H1 (cell line): ENCODE measurements around the gene SPOPL. TPM values are rescaled to one million over a fixed set of nuclear protein-coding genes. Genes with fewer than 3 reads are reported as not detected.

Experiments
- ASH2L ChIP-seq: fragments of 200-600, 300-600 bp; sonication (generic); IDR thresholded peaks from one replicate; pipeline ENCODE4 v1.7.1; 2017; ENCODE audit warnings: low read length
- MAFK ChIP-seq: IDR thresholded peaks from 2 replicates; pipeline ENCODE4 v1.6.1; 2012; ENCODE audit warnings: low read depth, mild to moderate bottlenecking, improper control_type of control experiment, low read length
- polyA plus RNA-seq, 7 experiments: library from polyadenylated mRNA; depleted of rRNA in 3 of 7; stranded (reverse) in 5 of 7; unstranded in 2 of 7; fragments of >200 nt in 5 of 7; fragments of 200-250 nt in 2 of 7; gene quantifications; 1 replicate in 5 of 7; 2 replicates in 1 of 7; 4 replicates in 1 of 7; pipeline versions ENCODE4 v1.2.1 to v1.2.3, GENCODE V29; 2011 to 2013; ENCODE audit warnings: missing spikeins in 2 of 7, mixed read lengths in 2 of 7
- total RNA-seq: library from RNA; stranded (reverse); fragmentation: NEBNext Ultra II Directional; extraction: Animal tissue kit (Norgen Biotek cat#: 25700); gene quantifications from 2 replicates; pipeline ENCODE4 v1.2.1, GENCODE V29; 2021
- TF ChIP-seq, protein P1 (sequence below), 3 experiments: IDR thresholded peaks; 1 replicate in 2 of 3; 2 replicates in 1 of 3; pipeline versions ENCODE4 v1.5.1 to v1.6.1; 2011; ENCODE audit warnings: low read length in 3 of 3, mild to moderate bottlenecking in 3 of 3, inconsistent platforms in 2 of 3, low read depth in 1 of 3, moderate library complexity in 1 of 3; ENCODE audit not compliant: insufficient read depth in 1 of 3; ENCODE audit errors: control extremely low read depth in 1 of 3

The SPOPL gene
- total and polyA plus RNA-seq, 2 of the 8 experiments (the other 6 are each of a cell fraction or from before 2014, with no cell fraction given): 1.9 to 14.5 TPM

DNA sequence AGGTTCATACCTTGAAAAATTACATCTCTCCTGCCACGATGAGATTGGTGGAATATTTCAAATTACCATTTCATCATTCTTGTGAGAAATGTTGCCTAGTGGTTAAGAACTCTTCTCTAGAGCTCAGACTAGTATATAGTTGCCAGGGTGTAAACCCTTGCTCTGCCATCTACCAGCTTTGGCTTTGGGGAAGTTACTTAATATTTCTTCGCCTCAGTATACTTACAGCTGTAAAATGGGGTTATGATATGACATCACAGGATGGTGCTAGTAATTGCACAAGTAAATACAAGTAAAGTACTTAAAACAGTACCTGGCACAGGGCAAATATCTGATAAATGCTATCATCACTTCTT lies 1.5 kb downstream of the SPOPL start (continued):
- TF ChIP-seq, protein P1, sequence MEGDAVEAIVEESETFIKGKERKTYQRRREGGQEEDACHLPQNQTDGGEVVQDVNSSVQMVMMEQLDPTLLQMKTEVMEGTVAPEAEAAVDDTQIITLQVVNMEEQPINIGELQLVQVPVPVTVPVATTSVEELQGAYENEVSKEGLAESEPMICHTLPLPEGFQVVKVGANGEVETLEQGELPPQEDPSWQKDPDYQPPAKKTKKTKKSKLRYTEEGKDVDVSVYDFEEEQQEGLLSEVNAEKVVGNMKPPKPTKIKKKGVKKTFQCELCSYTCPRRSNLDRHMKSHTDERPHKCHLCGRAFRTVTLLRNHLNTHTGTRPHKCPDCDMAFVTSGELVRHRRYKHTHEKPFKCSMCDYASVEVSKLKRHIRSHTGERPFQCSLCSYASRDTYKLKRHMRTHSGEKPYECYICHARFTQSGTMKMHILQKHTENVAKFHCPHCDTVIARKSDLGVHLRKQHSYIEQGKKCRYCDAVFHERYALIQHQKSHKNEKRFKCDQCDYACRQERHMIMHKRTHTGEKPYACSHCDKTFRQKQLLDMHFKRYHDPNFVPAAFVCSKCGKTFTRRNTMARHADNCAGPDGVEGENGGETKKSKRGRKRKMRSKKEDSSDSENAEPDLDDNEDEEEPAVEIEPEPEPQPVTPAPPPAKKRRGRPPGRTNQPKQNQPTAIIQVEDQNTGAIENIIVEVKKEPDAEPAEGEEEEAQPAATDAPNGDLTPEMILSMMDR (IDR thresholded peaks at IDR 0.05; ENCODE audit: control extremely low read depth in 1 of 3, insufficient read depth in 1 of 3, low read depth in 1 of 3, low read length in 3 of 3): no peak
- TF ChIP-seq MAFK: no peak
- TF ChIP-seq ASH2L: no peak
